Tibial nerve (tissue), 4 donors: Measurements from ENCODE around the gene BUB1B. TPM values are rescaled to one million over a fixed set of nuclear protein-coding genes. Genes with fewer than 3 reads are reported as not detected.

Source experiments
- DNase-seq, 2 donors: peaks; one replicate each; pipeline ENCODE4 v3.0.0-alpha.2; 2019; ENCODE audit warnings: low spot score in 2 of 2
- H3K27ac ChIP-seq, 4 donors: fragments of 200-600 bp; sonication (generic) in 3 of 4; one replicate each; pipeline ENCODE4 v1.5.1; 2017 to 2019; ENCODE audit warnings: mild to moderate bottlenecking in 1 of 4
- H3K27me3 ChIP-seq, 2 donors: fragments of 200-600 bp; sonication (generic) in 1 of 2; one replicate each; pipeline versions ENCODE4 v1.5.1 to v1.6.0; 2017 to 2019
- H3K36me3 ChIP-seq, 3 donors: fragments of 200-600 bp; sonication (generic); one replicate each; pipeline ENCODE4 v1.5.1; 2018 to 2019
- H3K4me1 ChIP-seq, 4 donors: fragments of 200-600 bp; sonication (generic) in 3 of 4; one replicate each; pipeline ENCODE4 v1.5.1; 2017 to 2019
- H3K4me3 ChIP-seq, 4 donors: fragments of 200-600 bp; sonication (generic) in 3 of 4; one replicate each; pipeline ENCODE4 v1.5.1; 2017 to 2019; ENCODE audit warnings: mild to moderate bottlenecking in 1 of 4, moderate library complexity in 1 of 4
- H3K9me3 ChIP-seq, 4 donors: fragments of 200-600 bp; sonication (generic) in 3 of 4; one replicate each; pipeline ENCODE4 v1.5.1; 2017 to 2019
- EP300 ChIP-seq, 2 donors: sonication (generic); formaldehyde crosslinking; IDR thresholded peaks; one replicate each; pipeline ENCODE4 v1.6.1; 2017; ENCODE audit warnings: antibody characterized with exemption in 2 of 2, mild to moderate bottlenecking in 1 of 2
- POLR2A ChIP-seq, 2 donors: fragments of 450-650 bp; IDR thresholded peaks; one replicate each; pipeline ENCODE4 v1.6.1; 2017; ENCODE audit warnings: antibody characterized with exemption in 2 of 2, mild to moderate bottlenecking in 2 of 2, moderate library complexity in 2 of 2
- WGBS, 2 donors: methylation state at CpG; one replicate each; pipeline ENCODE4 v1.1.5; 2018; 5-methylcytosine and 5-hydroxymethylcytosine counted together
- total RNA-seq, 4 donors: library from RNA; depleted of rRNA; stranded (reverse); fragments of >200 nt; gene quantifications; one replicate each; pipeline ENCODE4 v1.1.0, GENCODE V29; 2016
- TF ChIP-seq, protein P1 (sequence below), 5 experiments: fragments of 200-600 bp in 3 of 5; fragments of 450-650 bp in 2 of 5; sonication (generic) in 3 of 5; IDR thresholded peaks; one replicate each; pipeline ENCODE4 v1.5.1; 2016 to 2019; ENCODE audit warnings: antibody characterized with exemption in 5 of 5, mild to moderate bottlenecking in 3 of 5, moderate library complexity in 2 of 5

The BUB1B gene
- total RNA-seq, 4 donors from 2014 or later: 0.22 to 6.9 (median 3.9) TPM; not detected in 1

DNA sequence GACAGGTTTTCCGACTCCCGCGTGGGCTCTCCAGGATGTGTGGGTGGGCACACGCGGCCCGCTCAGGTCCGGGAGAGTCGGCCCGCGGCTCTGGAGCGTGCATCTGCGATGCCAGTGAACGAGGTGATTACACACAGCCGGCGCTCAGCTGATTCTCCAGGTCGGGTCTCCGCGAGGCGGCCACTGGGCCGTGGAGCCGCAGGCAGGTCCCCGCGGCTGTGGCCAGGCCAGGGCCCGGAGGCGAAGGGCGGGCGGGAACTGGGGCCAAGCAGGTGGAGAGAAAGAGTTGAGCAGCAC is 91.2 kb downstream of the BUB1B start:
- peaks cover 0 to 21% (median 14%) of the 10 kb centered on the region in 4 donors for H3K4me1 ChIP-seq
- 61 to 72% methylated on average over 14 to 16 of the region's 27 CpGs for WGBS, 2 donors
- peak overlapping the region in 3 of 4 donors; percentile 47 to 61 (median 50) for H3K4me3 ChIP-seq
- H3K27ac ChIP-seq: no peak overlapping the region
- H3K36me3 ChIP-seq: no peaks in the 10 kb centered on the region
- H3K9me3 ChIP-seq: no peaks in the 10 kb centered on the region
- H3K27me3 ChIP-seq: peaks cover 0 to 34% of the 10 kb centered on the region in 2 donors
- no peak for DNase-seq
- TF ChIP-seq EP300 (IDR thresholded peaks at IDR 0.05) (no peak), POLR2A (IDR thresholded peaks at IDR 0.05) (no peak)
- TF ChIP-seq, protein P1, sequence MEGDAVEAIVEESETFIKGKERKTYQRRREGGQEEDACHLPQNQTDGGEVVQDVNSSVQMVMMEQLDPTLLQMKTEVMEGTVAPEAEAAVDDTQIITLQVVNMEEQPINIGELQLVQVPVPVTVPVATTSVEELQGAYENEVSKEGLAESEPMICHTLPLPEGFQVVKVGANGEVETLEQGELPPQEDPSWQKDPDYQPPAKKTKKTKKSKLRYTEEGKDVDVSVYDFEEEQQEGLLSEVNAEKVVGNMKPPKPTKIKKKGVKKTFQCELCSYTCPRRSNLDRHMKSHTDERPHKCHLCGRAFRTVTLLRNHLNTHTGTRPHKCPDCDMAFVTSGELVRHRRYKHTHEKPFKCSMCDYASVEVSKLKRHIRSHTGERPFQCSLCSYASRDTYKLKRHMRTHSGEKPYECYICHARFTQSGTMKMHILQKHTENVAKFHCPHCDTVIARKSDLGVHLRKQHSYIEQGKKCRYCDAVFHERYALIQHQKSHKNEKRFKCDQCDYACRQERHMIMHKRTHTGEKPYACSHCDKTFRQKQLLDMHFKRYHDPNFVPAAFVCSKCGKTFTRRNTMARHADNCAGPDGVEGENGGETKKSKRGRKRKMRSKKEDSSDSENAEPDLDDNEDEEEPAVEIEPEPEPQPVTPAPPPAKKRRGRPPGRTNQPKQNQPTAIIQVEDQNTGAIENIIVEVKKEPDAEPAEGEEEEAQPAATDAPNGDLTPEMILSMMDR (IDR thresholded peaks at IDR 0.05): no peak

DNA sequence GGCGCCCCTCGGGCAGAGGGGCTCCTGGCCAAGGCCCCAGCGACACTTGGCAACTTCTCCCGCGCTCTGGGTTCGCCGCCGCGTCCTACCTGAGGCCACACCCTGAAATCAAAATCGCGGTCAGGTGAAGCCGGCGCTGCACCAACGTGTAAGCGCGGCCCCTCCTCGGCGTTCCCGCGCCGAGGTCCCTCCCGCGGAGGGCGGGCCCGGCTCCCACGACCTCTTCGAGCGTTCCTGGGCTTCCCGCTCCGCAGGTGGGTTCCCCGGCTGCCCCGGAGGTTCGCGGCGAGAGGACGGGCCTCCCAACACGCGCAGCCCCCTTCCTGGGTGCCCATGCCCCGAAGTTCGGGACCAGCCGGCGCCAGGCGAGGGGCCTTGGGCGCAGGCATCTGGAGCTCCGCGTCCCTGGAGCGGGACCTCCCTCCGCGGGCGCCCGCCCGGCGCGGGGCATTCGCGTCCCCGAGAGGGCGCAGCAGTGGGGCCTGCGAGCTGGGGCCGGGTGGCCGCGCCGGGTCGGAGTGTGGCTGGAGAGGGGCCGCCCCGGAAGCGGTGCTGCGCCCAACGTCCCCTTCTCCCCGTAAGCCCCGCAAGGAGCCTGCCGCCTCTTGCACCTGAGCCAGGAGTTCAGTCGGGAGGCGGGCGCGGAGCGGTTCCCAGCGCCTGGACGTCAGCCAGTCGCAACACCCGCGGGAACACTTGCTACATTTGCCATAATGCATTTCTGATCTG is 91.7 kb downstream of the BUB1B start:
- WGBS, 2 donors: 2 to 5% methylated on average over 27 to 40 of the region's 82 CpGs
- no peak for DNase-seq
- H3K27me3 ChIP-seq: peaks cover 0 to 36% of the 10 kb centered on the region in 2 donors
- H3K4me1 ChIP-seq: peaks cover 0 to 21% (median 14%) of the 10 kb centered on the region in 4 donors
- no peak overlapping the region for H3K27ac ChIP-seq
- H3K9me3 ChIP-seq: no peaks in the 10 kb centered on the region
- TF ChIP-seq POLR2A (IDR thresholded peaks at IDR 0.05): no peak
- TF ChIP-seq, protein P1 (IDR thresholded peaks at IDR 0.05): peak in 1 of 5 experiments; percentile 9
- no peak for TF ChIP-seq EP300 (IDR thresholded peaks at IDR 0.05)
- no peaks in the 10 kb centered on the region for H3K36me3 ChIP-seq
- peak overlapping the region; percentile 29 to 61 (median 48) for H3K4me3 ChIP-seq

DNA sequence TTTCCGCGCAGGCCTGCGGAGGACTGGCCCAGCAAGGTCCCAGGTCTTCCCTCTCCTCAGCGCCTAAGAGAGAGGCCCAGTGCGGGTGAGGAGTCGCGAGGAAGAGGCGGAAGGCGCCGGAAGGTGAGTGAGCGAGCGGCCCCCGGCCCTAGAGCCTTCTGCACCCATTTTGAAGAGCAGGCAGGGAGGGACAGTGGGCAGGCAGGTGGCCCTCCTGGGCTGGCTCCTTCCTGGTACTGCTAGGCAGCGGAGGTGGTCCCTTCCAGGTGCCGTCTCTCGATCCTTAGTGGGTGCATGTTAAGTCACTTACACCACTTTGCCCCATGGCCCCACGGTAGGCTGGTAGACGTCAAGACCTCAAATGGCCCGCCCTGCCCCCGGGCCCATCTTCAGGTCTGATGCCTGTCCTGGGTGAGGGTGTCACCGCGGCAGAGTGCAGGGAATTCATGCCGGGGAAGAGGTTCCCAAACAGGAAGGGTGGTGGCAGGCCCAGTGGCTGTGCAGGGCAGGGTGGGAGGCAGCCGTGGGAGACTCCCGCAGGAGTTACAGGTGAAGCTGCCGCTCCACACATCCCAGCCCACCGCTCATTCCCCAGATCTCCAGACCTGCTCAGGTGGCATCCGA is 92.4 kb downstream of the BUB1B start:
- WGBS, 2 donors: 36% methylated on average over 27 to 28 of the region's 28 CpGs
- H3K4me1 ChIP-seq: peaks cover 0 to 21% (median 14%) of the 10 kb centered on the region in 4 donors
- TF ChIP-seq, protein P1 (IDR thresholded peaks at IDR 0.05): no peak
- TF ChIP-seq EP300 (IDR thresholded peaks at IDR 0.05) (no peak), POLR2A (IDR thresholded peaks at IDR 0.05) (no peak)
- no peaks in the 10 kb centered on the region for H3K9me3 ChIP-seq
- no peak overlapping the region for H3K27ac ChIP-seq
- no peaks in the 10 kb centered on the region for H3K36me3 ChIP-seq
- DNase-seq: no peak
- H3K4me3 ChIP-seq: peak overlapping the region; percentile 29 to 61 (median 48)
- H3K27me3 ChIP-seq: peaks cover 0 to 41% of the 10 kb centered on the region in 2 donors

DNA sequence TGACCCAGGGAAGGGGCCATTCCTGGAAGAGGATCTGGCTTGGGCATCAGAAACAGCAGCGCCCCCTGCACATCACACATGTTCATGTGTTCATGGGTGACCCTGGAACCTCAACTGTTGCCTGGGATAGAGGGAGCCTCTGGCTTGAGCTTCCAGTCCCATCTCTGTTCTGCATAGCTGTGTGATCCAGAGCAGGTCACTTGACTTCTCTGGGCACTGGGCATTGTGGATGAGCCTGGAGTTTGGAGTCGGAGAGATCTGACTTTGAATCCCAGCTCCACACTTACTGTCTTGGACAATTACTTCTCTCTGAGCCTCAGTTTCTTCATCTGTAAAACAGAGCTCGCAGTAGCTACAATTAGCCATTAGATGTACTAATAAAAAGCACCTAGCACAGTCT is 93.6 kb downstream of the BUB1B start:
- Histone ChIP-seq H3K4me3 (no peak overlapping the region), H3K36me3 (no peaks in the 10 kb centered on the region), H3K27ac (no peak overlapping the region), H3K9me3 (no peaks in the 10 kb centered on the region), H3K4me1 (peaks cover 0 to 21% (median 14%) of the 10 kb centered on the region in 4 donors), H3K27me3 (peaks cover 0 to 41% of the 10 kb centered on the region in 2 donors)
- no peak for DNase-seq
- 87 to 96% methylated on average over 2 to 3 of the region's 3 CpGs for WGBS, 2 donors
- TF ChIP-seq POLR2A (IDR thresholded peaks at IDR 0.05) (no peak), EP300 (IDR thresholded peaks at IDR 0.05) (no peak)
- TF ChIP-seq, protein P1 (IDR thresholded peaks at IDR 0.05): no peak

DNA sequence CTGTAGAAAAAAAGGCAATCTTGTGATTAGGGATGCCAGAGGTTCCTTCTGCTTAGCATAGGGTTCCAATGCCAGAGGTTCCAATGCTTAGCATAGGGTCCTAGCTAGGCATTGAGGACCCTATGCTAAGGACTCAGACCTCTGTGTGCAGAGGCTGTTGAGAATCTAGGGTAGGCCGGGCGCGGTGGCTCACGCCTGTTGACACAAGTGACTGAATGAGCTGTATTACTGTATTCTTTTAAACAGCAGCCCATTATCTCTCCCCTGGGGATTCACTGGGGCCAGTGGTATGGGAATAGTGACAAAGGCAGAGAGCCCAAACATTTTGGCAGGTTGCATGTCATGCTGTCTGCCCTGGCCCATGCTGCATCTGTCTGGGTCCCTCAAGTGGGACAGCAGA is 94.2 kb downstream of the BUB1B start:
- Histone ChIP-seq H3K4me1 (peaks cover 0 to 18% (median 14%) of the 10 kb centered on the region in 4 donors), H3K36me3 (no peaks in the 10 kb centered on the region), H3K27me3 (peaks cover 0 to 41% of the 10 kb centered on the region in 2 donors), H3K4me3 (no peak overlapping the region), H3K27ac (no peak overlapping the region), H3K9me3 (no peaks in the 10 kb centered on the region)
- 87 to 96% methylated on average over 4 of the region's 4 CpGs for WGBS, 2 donors
- TF ChIP-seq EP300 (IDR thresholded peaks at IDR 0.05): no peak
- no peak for TF ChIP-seq POLR2A (IDR thresholded peaks at IDR 0.05)
- TF ChIP-seq, protein P1 (IDR thresholded peaks at IDR 0.05): no peak
- DNase-seq: no peak
